Measurements from ENCODE around the gene C2. TPM values are rescaled to one million over a fixed set of nuclear protein-coding genes. Genes with fewer than 3 reads are reported as not detected.

The C2 gene
- polyA plus RNA-seq, 5 donors: 3.6 to 7.4 (median 6.0) TPM

DNA sequence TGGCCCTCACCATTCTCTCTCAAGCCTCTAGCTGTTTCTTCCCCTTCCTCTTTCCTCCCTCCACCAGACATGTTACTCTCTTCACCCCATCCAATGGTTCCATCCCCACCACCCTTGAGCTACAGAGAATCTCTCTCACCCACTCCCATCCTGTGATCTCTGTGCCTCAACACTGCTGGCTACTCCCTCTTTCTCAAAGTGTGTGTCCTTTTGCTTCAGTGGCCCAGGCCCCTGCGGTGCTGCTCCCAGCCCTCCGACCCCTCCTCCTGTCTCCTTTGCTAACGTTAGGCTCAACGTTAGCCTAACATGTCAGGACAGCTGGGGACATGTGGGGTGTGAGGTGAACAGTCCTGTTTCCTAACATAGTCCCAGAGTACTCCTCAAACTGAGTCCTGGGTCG lies 25.4 kb downstream of the C2 start:
- DNase-seq: no peak

DNA sequence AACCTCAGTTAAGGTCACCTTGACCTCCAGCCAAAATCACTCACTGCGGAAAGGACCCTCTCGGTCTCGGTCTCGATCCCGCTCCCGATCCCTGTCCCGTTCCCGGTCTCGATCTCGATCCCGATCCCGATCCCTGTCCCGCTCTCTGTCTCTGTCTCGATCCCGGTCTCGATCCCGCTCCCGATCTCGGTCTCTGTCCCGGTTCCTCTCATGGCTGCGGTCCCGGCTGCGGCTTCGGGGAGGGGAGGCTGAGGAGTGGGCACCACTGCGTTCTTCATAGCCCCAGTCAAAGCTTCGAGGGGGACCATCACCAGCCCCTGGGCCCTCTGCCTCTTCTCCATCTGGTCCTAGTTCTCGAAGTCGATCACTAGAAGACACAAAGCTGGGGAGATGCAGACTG lies 27.0 kb downstream of the C2 start:
- DNase-seq: no peak

DNA sequence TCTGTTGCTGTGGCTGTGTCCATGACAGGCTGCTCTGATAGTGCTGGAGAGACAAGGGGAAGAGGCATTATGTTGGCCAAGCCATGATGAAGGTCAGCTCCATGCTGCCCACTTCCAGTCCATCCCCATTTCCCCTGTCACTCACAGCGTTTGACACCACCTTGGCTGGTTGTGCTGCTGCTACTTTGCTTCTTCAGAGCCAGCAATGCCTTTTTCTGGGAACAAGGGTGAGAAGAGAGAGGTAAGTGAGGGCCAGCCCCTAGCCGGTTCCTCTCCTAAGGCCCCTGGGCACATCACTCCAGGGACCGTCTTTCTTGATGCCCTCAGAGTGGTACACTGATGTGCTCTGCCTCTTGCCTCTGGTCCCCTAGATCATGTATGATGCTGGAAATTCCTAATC lies 29.3 kb downstream of the C2 start:
- no peak for DNase-seq

DNA sequence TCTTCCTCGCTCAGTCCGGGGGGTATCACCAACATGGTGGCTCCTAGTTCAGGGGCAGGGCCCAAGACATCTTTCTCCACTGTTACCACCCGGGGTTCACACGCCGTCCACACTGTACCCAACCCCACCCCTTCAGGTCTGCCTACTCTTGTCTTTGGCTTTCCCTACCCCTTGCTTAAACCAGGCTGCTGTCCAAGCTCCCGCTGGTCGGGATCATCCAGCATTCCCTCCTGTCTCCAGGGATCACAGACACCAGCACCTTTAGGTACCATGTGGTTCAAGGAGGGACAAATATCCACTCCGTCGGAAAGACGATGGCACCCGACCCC lies 30.9 kb downstream of the C2 start:
- DNase-seq: no peak

DNA sequence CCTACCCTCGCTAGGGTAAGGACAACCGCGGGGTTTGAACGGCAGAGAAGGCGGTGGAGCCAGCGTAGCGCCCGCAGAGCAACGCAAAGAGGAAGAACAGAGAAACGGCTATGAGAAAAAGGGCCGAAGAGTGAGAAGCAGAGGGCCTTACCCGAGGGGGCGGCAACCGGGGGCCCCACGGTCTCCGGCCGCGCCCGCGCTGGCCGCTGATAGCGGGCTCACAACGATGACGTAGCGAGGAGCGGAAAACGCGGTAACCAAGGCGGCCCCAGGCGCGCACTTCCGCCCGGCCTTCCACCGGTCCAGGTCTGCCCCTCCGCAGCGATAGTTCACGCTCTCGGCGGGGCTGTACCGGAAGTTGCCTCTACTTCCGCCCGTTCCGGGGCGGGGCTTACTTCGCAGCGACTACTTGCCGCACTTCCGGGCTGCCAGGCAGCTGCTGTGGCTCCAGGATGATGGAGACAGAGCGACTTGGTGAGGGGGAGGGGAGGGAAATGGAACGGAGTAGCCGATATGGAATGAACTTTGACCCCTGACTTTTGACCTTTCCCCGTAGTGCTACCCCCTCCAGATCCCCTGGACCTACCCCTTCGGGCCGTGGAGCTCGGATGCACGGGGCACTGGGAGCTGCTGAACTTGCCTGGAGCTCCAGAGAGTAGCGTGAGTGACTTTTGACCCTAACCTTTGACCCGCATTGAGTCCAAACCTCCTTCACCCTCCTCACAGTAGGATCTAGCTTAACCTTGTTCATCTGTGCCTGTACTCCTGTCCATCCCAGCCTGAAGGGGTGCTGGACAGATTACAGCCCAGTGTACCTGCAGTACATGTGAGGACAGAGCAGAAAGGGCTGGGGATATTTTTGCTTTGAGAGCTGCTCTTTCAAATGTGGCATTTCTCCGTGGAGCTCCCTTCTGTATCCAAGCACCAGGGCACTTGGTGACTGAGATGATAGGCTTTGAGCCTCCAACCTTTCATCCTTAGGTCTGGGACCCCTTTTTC lies 31.5 kb downstream of the C2 start, which contains the start of the genes NELFE and SKIC2:
TSS of gene NELFE (minus strand) at position 231 of the 999 bp plus-strand sequence. CDS start 525 bp downstream, outside the sequence.
TSS of gene SKIC2 (plus strand) at position 435 of the 999 bp plus-strand sequence. CDS start at position 453, 18 bp downstream.
- DNase-seq: peak; percentile 99

DNA sequence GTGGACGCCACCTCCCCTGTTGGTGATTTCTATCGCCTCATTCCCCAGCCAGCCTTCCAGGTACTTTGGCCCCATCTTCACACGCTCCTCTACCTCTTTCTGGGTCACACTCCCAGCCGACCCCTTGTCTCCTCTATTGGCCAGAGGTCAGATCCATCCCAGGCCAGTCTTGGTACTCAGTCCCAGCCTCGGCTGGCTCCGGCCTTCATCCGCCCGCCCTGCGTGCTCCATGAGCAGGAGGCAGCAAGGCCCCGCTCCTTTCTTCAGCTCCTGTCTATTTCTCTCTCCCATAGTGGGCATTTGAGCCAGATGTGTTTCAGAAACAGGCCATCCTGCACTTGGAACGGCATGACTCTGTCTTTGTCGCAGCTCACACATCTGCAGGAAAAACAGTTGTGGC lies 34.1 kb downstream of the C2 start:
- DNase-seq: no peak

DNA sequence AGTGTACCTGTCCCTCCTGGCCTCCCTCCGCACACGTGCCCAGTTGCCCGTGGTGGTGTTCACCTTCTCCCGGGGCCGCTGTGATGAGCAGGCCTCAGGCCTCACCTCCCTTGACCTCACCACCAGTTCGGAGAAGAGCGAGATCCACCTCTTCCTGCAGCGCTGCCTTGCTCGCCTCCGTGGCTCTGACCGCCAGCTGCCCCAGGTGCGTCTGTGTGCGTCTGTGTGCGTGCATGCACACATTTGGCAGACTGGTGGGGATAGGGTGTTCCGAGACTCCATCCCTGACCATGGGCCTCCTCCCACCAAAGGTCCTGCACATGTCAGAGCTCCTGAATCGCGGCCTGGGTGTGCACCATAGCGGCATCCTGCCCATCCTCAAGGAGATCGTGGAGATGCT lies 36.4 kb downstream of the C2 start:
- DNase-seq: no peak

DNA sequence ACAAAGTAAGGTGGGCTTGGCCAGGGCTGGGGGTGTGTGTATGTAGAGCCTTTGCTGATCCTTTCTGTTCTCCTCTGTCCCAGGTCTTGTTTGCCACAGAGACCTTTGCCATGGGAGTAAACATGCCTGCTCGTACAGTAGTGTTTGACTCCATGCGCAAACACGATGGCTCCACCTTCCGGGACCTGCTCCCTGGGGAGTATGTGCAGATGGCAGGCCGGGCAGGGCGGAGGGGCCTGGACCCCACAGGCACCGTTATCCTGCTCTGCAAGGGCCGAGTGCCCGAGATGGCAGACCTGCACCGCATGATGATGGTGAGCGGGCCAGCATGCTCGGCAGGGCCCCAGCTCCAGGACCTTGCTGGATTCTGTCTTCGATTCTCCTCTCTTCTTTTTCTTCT lies 38.2 kb downstream of the C2 start:
- no peak for DNase-seq

DNA sequence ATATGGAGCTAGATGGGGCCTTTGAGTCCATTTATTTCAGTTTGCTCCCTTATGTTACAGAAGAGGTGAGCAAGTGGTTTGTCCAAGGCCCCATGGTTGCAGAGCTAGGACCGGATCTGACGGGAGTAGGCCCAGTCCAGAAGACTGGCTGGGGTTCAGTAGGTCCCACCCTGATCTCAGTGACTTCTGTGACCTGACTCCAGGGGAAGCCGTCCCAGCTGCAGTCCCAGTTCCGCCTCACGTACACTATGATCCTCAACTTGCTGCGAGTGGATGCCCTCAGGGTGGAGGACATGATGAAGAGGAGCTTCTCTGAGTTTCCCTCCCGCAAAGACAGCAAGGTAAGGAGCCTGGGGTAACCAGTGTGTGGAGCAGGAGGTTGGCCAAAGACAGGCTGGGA lies 39.0 kb downstream of the C2 start:
- DNase-seq: no peak

DNA sequence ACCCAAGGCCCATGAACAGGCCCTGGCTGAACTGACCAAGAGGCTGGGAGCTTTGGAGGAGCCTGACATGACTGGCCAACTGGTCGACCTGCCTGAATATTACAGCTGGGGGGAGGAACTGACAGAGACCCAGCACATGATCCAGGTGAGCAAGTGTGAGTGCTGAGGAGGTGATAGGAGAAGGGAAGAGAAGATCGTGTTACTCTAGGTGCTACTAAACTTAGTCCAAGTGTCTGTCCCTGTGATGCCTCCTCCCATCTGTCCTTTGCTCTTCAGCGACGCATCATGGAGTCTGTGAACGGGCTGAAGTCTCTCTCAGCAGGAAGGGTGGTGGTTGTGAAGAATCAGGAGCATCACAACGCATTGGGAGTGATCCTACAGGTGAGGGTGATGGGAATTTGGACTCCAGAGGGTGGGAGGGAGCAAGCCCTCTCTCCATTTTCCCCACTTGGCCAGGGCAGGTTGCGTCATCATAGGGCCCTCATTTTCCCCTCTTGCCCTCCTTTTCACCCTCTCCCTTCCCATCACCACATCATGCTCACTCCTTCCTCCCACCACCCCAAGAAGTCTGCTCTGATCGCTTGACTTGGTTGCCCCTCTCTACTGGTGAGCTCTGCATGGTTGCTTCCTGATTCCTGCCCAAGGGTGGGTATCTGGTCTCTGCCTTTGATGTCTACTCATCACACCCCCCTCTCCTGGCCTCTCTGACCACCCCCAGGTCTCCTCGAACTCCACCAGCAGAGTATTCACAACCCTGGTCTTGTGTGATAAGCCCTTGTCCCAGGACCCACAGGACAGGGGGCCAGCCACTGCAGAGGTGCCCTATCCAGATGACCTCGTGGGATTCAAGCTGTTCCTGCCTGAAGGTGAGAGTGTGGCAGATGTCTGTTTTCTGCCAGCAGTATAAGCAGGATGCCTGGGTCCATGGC lies 39.7 kb downstream of the C2 start:
- no peak for DNase-seq

DNA sequence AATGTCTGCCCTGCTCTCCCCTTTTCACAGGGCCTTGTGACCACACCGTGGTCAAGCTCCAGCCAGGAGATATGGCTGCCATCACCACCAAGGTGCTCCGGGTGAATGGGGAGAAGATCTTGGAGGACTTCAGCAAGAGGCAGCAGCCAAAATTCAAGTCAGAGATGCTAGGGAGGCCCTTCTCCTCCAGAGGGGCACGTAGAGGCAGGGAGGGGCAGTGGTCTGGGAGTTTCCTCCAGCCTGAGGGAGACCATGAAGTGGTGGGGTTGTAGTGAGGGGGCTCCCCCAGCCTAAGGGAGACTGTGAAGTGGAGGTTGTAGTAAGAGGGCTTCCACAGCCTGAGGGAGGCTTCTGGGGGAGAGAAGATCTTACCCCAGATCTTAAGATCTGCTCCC lies 40.4 kb downstream of the C2 start:
- DNase-seq: no peak

DNA sequence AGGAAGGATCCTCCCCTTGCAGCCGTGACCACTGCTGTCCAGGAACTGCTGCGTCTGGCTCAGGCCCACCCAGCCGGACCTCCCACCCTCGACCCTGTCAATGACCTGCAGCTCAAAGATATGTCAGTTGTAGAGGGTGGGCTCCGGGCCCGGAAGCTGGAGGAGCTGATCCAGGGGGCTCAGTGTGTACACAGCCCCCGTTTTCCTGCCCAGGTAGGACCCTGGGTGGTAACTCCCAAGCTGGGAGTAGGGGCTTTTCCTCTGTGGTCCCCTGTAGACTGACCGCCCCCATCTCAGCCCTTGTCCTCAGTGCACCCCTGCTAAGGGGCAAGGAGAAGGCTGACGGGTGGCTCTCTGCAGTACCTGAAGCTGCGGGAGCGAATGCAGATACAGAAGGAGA lies 40.8 kb downstream of the C2 start:
- no peak for DNase-seq

DNA sequence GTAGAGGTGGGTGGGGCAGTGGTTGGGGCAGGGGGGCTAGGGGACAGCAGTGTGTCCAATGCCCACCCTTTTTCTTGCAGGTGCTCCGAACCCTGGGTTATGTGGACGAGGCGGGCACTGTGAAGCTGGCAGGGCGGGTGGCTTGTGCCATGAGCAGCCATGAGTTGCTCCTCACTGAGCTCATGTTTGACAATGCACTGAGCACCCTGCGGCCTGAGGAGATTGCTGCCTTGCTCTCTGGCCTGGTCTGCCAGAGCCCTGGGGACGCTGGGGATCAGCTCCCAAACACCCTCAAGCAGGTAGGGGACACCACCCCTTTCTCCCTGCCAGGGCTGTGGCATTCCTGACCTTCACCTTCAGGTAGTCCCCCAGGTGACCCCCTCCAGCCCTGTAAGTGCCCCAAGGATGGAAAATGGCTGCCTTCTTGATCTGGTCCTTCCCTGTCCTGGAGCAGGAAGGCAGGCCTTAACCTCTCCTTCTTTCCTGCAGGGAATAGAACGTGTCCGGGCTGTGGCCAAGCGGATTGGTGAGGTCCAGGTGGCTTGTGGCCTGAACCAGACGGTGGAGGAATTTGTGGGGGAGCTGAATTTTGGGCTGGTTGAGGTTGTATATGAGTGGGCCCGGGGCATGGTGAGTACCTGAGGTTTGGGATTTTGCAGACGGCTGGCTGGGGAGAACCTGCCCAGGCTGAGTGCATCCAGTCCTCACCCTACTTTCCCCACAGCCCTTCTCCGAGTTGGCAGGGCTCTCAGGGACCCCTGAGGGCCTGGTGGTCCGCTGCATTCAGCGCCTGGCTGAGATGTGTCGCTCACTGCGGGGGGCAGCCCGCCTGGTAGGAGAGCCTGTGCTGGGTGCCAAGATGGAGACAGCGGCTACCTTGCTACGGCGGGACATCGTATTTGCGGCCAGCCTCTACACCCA lies 41.5 kb downstream of the C2 start:
- no peak for DNase-seq

DNA sequence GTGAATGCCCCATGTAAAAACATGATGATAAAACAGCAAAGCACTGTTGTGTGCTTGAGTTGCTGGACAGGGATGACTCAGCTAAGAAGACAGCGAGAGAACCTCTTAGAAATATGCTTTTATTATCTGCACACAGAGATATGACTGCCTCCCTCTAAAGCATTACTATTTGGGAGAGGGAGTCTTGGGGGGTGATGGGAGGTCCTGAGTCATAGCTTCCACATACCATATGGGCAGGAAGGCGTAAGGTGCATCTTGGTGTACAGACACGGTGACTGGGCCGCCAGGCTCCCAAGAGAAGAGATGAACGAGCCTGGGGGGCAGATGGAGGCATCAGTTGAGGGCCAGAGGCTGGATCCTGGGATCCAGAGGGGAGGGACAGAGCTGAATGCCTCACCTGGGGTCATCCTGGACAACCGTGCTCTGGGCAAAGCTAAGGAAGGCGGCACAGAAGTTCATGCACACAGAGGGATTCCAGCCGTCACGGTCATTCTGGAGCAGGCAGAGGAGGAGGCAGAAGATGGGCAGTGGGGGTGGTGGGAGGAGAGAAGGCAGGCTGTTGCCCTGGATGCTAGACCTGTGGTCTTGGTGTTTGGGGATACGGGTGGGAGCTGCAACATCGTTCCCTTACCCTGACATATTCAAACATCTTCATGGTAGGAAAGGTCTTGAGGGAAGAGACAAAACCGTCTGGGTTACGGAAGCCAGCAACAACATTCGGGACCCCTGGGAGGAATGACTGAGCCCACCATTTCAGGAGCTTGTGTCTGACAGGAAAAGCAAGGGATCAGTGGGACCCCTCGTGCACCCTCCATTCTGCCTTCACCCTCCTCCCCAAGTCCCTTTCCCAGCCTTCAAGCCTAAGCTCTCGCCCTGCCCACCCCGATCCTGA lies 42.4 kb downstream of the C2 start:
- no peak for DNase-seq

DNA sequence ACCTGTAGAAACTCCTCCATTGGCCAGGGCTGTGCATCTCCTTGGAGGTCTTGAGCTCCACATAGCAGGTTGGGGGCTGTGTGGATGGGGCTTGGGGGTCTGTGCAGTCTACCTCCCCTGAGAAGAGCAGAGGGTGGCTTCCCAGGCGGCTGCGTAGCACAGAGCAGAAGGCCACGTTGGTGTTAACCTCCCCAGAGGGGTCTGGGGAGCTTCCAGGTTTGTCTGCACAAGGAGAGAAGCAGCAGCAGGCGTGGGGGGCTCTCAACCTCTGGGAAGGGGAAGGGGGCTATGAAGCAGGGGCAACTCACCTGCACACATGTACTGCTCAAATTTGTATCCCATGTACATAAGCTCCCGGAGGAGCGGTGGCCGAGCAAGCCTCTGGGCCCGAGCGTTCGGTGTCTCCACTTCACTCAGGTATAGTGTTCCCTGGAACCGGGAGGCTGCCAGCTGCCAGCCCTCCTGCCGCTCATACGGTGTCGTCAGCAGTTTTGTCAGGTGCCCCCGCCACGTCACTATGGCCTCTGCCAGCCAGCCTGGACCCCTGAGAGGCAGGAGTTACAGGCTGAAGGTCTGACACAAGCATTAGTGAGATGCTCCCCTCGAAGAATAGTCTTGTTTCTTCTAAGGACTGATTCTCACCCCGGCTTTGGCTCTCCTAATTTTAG lies 43.2 kb downstream of the C2 start:
- no peak for DNase-seq

DNA sequence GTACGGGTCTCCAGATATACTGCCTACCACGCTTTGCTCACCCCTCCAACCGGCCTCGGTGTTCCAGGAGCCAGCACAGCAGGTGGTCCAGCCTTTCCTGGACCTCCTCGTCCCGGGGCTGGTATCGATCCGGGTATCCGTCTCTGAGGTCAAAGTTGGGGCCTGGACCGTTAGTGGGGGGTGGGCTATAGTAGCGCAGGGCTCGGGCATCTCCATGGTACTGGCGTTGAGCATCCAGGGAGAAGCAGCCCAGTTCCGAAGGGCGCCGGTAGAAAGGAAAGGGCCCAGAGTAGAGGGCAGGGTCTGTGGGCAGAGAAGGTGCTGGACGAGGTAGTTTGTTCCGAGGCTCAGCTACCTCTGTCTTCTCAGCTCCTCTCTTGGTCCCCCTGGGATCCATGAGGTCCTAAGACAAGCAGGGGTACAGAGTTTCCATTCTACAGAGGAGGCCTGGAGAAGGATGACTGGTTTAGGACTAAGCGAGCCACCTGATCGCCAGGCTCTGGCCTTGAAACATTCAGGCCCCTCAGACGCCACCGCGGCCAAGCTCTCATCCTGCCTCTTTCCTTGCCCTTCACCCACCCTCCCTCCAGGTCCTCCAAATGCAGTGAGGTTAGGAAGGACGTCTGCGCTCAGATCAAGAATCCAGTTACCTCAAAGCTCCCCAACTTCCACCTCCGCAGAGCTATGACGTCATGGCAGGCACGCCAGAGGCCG lies 43.9 kb downstream of the C2 start:
- DNase-seq: no peak

DNA sequence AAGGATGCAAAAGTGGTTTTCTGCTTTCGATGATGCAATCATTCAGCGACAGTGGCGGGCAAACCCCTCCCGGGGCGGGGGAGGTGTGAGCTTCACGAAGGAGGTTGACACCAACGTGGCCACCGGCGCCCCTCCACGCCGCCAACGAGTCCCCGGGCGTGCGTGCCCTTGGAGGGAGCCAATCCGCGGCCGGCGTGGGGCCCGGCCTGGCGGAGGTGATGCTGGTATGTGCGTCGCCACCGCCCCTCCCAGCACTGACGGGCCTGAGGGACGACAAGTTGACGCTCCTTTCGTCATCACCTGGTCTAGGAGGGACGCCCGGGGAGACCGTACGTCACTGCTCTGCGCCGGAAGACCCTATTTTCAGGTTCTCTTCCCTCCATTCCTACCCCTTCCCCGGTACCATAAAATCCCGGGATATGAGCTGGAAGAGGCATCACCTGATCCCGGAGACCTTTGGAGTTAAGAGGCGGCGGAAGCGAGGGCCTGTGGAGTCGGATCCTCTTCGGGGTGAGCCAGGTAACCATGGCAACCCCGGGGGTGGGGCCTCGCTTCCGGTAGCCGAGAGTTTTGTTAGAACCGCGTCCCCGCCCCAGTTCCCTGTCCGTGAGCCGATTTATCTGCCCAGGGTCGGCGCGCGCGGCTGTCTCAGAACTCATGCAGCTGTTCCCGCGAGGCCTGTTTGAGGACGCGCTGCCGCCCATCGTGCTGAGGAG lies 44.6 kb downstream of the C2 start, which contains the start of gene DXO:
TSS of gene DXO (minus strand) at position 146 of the 716 bp plus-strand sequence. CDS start 463 bp downstream, outside the sequence.
- DNase-seq: peak; percentile 98

DNA sequence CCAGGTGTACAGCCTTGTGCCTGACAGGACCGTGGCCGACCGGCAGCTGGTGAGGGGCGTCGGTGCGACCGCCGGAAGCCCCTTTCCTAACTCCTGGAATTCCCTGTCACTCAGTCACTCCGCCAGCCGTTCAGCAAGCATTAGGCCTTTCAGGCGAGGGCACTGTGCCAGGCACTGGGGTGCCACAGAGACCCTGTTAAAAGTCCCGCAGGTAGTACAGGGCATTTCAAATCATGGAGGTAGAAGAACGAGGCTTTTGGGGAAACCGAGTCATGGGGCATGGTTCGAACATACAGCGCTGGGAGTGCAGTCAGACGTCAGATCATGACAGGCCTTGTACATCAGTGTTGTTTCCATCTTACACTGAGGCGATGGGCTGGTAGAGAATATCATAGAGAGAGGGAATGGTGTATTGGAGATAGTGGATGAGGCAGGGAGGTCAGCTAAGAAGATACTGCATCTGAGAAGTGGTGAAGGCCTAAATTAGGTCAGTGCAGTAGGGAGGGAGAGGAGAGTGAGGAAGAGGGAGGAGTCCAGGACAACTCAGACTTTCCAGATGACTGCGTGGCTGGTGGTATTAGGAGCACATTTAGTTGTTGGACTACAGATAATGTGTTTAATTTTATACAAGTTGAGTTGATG lies 45.3 kb downstream of the C2 start:
- no peak for DNase-seq
